Measurements from ENCODE around the gene SETD6.
"Not testable (repeated sequence)": the region's sequence is repeated elsewhere in the genome, so short reads cannot be mapped to it uniquely, and the experiment has no call there.

The SETD6 gene, protein sequence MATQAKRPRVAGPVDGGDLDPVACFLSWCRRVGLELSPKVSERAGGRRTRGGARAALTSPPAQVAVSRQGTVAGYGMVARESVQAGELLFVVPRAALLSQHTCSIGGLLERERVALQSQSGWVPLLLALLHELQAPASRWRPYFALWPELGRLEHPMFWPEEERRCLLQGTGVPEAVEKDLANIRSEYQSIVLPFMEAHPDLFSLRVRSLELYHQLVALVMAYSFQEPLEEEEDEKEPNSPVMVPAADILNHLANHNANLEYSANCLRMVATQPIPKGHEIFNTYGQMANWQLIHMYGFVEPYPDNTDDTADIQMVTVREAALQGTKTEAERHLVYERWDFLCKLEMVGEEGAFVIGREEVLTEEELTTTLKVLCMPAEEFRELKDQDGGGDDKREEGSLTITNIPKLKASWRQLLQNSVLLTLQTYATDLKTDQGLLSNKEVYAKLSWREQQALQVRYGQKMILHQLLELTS

DNA sequence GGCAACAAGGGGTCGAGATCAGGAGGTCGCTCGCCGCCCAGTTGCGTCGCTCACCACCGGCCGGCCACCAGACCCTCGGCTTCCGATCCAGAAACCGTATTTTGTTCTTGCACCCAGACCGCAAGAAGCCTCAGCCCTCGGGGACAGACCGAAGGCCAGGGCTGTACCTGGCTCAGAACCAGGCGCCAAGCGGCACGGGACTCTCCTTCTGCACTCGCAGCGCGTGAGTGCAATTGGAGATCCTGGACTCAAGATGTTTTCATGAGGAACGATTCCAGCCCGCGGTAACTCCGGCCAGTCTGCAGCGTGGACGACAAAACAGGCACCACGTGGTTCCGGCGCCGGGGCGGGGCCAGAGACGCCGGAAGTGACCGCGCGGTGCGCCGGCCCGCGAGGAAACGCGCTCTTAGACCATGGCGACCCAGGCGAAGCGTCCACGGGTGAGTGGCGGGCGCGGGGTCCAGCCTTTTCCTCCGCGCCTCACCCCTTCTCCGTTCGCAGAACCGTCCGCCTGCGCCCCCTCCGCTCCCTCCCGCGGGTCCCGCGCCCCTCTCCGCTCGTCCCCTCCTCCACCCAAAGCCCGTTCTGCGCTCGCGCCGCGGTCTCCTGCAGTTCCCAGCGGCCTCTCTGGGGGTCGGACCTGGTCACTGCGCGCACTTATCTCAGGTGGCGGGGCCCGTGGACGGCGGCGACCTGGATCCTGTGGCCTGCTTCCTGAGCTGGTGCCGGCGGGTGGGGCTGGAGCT, at the start of gene SETD6:
Gene SETD6 (plus strand): TSS at position 393 of the 746 bp plus-strand sequence. CDS start 21 bp downstream, at position 414.
- DNase-seq (ENCODE audit: low spot score) (peak; percentile 70), FAIRE-seq (no peak)

DNA sequence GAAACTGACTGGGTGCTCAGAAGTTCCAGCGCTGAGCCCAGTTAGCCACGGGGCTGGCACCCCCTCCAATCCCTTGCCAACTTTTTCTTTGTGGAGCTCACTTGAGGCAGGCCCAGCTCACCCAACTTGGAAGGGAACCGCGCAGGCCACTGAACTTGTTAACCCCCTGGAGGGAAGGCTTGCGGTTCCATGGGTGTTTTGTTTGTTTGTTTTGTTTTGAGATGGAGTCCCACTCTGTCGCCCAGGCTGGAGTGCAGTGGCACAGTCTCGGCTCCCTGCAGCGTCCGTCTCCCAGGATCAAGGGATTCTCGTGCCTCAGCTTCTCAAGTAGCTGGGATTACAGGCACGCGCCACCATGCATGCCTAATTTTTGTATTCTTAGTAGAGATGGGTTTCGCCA, 49.5 kb upstream of the SETD6 start:
- FAIRE-seq (no peak), DNase-seq (ENCODE audit: low spot score) (no peak)

DNA sequence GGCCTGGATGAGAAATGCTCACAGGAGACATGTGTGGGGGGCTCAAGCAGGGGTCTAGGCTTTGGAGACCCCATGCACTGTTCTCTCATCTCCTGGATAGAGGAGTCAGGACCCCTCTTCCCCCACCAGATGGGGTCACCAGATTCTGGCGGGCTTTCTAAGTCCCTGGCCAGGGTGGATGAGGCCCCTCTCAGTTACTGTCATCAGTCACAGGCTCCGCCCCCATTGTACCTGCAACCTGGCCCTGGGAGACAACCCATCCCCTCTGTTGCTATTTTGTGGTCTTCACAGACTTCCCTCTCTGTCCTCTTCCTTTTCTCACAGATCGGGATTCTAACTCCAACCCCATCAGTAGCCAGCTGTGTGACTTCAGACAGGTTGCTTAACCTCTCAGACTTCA, 48.9 kb upstream of the SETD6 start:
- no peak for FAIRE-seq
- DNase-seq (ENCODE audit: low spot score), result no peak

DNA sequence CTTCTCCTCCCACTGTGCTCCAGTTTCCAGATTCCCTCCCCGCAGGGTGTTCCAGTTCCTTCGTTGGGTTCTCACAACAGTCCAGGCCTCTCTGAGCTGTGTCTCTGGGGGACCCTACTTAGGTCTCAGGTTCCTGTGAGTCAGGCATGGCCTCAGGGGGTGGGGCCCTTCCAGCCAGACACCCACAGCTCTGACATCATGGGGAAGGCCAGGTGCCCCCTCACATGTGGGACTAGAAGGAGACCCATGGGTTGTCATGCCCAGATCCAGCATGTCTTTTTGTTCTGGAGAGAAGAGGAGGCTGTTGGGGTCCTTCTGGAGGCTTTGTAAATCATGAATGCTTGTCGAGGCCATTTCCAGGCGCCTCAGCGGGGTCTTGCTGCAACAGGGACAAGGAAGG, 47.4 kb upstream of the SETD6 start:
- no peak for FAIRE-seq
- DNase-seq (ENCODE audit: low spot score), result no peak

DNA sequence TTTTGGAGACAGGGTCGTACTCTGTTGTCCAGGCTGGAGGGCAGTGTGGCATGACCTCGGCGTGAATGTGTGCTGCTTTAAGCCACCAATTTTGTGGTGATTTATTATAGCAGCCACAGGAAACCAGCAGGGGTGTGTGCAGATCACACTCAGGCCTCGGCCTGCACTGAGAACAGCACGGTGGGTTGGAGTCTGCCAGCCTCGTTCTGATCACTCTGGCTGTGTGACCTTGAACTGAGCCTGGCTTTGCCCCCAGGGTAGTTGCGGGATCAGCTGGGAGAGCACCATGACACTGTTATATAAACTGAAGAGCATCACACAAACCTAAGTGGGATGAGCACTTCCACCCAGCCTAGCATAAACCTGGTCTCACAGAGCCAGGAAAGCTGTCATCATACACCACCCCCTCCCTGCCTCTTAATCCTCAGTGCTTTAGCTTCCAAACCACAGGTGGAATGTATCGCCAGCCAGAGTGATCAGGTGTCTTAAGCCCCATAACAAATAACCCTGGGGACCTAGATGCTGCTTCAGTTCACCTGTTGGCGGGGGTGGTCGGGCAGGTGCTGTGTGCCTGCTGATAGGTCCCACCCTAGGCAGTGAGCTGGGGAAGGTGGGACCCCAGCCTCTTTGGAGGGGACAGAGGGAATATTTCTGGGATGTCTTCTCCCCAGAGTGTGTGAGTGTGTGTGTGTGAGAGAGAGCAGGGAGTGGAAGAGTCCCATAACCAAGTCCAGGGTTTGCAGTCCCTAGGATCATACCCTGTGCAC, 43.9 kb upstream of the SETD6 start:
- no peak for FAIRE-seq
- DNase-seq (ENCODE audit: low spot score), result no peak

DNA sequence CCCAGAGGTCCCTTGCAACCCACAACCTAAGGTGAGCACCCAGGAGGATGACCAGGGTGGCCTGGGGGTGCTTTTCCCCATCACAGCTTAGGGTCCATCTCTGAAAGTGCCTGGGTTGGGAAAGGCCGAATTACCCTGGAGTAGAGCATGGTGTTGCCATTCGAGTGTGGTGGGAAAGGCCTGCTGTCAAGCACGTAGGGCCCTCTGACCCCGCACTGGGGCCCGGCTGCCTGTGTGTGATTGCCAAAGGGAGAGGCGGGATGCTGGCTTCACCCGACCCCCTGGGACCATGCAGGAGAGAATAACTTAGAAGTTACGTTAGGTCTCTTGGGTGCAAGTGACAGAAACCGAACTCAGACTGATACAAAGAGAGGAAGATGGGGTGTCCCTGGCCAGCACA, 43.1 kb upstream of the SETD6 start:
- DNase-seq (ENCODE audit: low spot score) (no peak), FAIRE-seq (no peak)

DNA sequence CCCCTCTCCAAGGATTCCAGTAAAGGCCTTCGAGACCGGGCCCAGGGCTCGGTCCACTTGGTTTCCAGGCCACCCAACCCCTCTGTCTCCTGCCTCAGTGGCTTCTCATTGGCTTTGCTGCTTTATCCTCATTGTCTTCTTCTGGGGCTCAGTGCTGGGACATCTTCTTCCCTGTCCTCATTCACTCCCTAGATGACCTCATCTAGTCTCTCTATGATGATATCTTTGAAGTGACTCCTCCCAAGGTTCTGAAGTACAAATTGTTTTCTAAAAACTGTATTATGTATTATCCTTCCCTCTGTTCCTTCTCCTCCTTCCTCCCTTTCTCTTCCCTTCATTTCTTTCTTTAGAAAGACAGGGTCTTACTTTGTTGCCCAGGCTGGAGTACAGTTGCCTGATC, 42.5 kb upstream of the SETD6 start:
- FAIRE-seq (no peak), DNase-seq (ENCODE audit: low spot score) (no peak)

DNA sequence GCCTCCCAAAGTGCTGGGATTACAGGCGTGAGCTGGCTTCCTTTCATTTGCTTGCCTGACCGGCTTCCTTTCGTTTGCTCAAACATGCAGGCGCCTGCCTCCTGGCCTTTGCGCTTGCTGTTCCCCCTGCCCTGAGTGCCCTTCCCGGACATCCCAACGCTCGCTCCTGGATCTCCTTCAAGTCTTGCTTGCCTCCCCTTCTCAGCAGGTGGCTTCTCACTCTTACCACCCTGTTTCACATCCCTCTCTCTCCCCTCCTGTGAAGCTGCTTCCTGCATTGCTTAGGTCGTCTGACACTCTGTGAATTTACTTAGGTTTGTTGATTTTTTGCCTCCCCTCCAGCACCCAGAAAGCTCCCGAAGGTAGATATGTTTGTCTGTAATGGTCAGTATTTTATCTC, 41.0 kb upstream of the SETD6 start:
- FAIRE-seq (no peak), DNase-seq (ENCODE audit: low spot score) (no peak)

DNA sequence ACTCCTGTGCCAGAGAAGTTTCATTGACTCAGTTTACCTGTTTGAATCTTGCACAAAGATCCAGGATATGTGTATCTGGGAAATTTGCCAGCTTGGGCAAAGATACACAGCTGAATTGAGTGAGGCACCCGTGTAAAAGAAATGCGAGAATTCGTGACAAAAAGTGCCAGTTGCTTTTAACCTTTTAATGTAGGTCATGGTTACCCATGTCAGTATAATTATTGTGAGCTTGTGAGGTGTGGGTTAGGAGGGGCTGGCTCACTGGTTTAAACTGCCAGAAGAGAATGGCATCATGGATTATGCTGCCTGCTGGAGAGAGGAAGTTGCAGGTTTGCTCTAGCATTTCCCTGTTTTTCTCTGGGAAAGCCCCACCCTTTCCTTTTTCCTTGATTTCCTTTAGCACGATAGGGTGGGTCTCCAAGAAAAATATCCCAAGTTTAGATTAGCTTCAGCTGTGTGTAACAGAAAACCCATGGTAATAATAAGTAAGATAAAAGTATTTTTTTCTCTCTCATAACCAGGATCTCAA, 40.2 kb upstream of the SETD6 start:
- no peak for FAIRE-seq
- DNase-seq (ENCODE audit: low spot score), result no peak

DNA sequence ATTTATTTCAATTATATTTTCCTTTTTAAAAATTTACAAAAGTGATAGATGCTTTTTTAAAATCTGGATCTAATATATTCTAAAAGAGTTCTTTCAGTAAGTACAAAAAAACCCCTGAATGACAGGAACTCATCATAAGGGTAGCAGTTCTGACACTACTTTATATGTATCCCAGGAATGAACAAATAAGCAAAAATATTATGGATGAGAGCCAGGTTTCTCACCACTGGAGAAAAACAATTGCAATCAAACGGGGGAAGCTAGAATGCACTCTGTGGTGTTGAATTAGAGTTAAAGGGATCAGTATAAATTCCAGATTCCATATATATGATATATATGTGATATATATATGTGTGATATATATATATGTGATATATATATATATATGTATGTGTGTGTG, 38.5 kb upstream of the SETD6 start:
- DNase-seq (ENCODE audit: low spot score), result no peak
- no peak for FAIRE-seq

DNA sequence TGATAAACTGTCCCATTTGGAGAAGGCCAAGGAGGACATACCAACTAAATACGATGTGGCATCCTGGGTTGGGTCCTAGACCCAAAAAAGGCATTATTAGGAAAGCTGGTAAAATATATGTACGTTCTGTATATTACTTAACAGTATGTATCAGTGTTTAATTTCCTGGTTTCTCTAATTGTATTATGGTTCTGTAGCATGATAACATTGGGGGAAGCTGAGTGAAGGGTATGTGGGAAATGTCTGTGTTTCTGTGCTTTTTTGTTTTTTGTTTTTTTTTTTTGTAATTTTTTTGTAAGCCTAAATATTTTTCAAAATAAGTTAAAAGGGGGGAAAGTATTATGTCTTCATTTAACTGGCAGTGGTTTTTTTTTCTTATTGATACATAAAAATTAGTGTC, 36.9 kb upstream of the SETD6 start:
- DNase-seq (ENCODE audit: low spot score) (no peak), FAIRE-seq (no peak)

DNA sequence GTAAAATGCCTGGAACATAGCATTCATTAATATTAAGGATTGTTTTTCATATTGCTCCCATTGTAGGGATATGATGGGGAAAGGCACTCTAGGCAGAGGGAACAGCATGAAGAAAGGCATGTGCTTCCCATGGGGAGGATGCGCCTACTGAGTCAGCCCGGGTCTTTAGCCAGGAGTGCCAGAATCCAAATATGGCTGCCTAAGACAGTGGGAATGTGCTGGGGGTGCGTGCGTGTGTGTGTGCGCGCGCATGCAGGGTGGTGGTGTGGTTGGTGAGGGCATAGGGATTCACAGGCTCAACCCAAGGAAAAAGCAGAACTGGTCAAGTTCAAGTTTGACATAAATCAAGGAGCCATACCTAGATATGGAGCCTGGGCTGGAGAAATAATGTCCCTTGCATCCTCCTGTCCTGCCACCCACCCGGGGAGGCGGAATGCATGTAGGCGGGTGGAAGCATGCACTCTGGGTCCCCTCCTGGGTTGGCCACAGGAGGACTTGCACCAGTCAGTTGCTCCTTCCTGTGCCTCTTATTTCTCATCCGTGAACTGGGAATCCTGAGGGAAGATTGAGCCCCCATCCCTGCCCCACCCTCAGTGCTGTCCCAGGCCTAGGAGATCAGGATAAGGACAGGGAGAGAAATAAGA, 34.0 kb upstream of the SETD6 start:
- DNase-seq (ENCODE audit: low spot score) (no peak), FAIRE-seq (no peak)

DNA sequence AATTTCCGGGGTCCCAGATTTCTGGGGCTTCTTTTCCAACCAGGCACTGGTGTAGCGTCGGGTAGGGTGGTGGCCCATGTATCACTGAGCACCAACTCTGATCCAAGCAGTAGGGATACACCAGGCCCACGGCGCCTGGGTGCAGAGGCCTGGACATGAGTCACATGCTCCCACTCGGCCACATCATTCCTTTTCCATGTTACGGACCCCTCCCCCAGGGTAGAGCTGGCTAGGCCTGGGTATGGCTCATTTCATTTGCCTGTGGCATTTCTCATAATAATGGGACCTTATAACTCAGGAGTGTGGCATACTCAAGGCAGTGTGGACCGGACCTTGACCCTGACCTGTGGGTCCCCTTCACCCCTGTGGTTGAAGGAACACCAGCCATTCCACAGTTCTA, 33.4 kb upstream of the SETD6 start:
- FAIRE-seq (no peak), DNase-seq (ENCODE audit: low spot score) (peak; percentile 43)

DNA sequence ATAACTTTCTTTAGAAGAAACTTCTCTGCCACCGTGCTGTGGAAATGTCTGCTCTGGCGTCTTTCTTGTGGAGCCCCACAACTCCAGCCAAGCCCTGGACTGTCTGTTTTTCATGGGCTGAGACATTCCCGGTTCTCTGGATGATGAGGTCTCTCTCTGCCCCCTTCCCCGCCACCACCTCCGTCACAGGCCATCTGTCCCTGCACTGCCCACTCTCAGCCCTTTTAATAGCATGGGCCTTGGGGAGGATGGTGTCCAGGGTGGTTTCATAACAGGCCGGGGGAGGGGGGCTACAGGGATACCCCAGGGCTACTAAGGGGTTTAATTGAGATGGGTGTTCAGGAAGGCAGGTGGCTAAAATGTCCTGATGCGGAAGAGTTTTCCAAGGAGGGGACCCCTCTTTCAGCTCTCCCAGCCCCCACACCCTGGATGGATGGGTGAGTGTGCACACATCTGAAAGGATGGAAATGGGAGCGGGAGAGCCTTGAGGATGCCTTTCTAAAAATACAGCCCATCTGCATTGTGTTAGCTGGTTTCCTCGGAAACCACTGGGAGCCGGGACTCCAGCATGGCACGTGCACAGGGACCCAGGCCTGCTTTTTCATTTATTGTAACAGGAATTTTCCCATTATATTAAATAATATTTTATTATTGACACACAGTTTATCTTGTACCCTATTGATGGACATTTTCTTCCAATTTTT, 30.0 kb upstream of the SETD6 start:
- no peak for FAIRE-seq

DNA sequence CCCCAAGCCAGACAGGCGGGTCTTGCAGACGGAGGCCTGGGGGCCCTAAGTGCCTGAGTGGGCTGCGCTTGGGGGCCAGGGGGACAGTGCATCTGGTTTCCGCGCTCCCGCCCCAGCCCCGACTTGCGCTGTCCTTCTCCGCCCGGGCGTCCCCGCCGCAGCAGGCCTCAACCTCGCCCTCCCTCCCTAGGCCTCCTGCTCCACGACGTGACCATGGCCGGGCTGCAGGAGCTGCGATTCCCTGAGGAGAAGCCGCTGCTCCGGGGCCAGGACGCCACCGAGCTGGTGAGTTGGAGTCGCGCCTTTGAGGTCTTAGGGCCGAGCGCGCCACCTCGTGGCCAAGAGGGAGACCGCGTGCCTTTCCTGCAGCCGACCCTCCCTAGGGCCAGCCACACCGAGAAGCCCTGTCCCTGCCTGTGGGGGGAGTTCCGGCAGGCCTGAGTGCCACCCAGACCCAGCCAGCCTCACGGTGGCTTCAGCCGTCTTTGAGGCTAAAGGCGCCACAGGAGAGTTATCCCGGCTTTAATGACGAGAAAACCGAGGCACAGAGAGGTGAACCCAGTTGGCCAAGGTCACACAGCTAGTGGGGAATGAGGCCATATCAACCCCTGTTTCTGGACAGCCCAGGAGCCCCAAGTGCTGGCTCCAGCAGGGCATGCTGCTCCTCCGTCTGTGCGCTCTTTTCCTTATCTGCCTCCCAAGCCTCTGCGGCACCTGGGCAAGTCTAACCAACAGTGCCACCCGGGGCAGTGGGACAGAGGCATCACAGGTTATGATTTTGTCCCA, 27.6 kb upstream of the SETD6 start:
- DNase-seq (ENCODE audit: low spot score) (peak; percentile 53), FAIRE-seq (no peak)

More for the DNA sequence above, 30.0 kb upstream of the SETD6 start:
- DNase-seq (ENCODE audit: low spot score), result no peak

DNA sequence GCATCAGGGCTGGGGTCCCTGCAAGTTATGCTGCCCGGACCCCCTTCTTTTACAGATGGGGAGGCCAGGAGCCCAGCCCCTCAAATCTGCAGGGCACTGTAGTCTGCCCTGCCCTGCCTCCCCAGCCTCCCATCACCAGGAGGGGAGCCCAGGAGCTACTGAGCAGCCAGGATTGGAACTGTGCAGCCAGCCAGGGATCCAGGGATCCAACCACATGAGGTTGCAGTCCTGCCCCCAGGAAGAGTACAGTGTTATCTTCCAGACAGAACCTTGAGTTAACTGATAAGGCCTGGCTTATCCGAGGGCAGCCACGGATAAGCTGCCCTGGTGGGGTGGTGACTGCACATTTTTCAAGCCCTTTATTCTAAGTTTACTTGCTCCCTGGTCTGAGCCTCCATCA, 26.8 kb upstream of the SETD6 start:
- no peak for FAIRE-seq
- no peak for DNase-seq (ENCODE audit: low spot score)

DNA sequence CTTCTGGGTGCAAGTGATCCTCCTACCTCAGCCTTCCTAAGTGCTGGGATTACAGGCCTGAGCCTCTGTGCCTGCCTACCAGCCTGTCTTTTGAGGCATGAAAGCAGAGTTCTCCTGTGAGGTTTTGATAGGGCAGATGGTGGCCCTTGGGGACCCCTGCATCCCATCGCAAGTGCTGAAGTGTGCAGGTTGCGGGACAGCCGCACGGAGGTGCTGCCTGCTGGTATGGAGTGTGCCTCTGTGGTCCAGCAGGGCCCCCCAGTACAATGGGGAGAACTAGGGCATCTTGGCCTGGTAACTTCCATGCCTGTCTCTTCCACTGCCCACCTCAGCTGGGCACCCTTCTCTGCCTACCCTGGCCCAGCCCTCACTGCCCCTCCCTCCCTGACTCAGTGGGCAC, 25.3 kb upstream of the SETD6 start:
- DNase-seq (ENCODE audit: low spot score) (no peak), FAIRE-seq (no peak)

DNA sequence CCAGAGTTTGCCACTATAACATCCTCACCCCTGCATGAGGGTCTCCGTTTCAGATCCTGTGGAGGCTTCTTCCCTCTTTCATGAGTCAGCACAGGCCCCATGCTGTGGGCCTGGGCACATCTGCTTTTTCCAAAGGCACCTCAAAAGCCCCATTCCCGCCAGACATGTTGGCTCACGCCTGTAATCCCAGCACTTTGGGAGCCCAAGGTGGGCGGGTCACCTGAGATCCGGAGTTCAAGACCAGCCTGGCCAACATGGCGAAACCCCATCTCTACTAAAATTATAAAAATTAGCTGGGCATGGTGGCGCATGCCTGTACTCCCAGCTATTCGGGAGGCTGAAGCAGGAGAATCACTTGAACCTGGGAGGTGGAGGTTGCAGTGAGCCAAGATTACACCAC, 24.8 kb upstream of the SETD6 start:
- DNase-seq (ENCODE audit: low spot score); FAIRE-seq: not testable (repeated sequence)

DNA sequence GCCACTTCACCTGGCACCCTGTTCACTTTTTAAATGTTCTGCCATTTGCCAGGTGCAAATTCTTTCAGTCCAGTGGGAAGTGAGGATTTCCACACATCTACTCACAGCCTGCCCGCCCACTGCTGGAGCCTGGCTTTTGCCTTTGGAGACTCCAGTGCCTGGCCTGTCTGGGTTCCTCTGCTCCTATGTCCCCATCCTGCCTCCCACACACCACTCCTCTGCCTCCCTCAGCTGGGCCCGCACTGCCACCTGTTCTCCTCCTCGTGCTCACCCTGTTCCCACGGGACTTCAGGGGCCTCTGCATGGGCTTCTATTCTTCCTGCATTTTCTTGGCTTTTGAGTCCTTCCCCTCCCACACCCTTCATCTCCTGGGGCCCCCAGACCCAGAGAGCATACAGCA, 23.3 kb upstream of the SETD6 start:
- DNase-seq (ENCODE audit: low spot score) (no peak), FAIRE-seq (no peak)

DNA sequence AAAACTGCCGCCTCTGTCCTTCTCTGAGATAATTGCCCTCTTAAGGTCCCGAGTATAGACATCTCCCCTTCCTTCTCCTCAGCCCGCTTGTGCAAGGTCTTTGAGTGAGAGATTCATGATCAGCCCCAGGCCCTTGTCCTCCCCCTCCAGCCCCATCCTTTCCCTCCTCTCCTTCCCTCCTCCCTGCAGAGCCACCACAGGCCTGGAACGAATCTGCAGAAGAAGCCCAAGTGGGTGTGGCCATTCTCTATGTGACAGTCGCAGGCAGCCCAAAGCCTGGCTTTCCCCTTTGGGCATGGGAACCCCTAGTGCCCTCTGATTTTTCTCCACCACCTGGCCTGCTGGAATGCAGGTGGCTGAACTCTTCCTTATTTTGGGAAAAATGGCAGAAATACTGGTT, 22.6 kb upstream of the SETD6 start:
- DNase-seq (ENCODE audit: low spot score), result no peak
- no peak for FAIRE-seq

Measured in RCC 7860 (cell line).